Upper lobe of left lung (tissue), 6 donors: ENCODE measurements around the gene DIPK1A. TPM values are rescaled to one million over a fixed set of nuclear protein-coding genes. Genes with fewer than 3 reads are reported as not detected.
"Not testable (repeated sequence)": the region's sequence is repeated elsewhere in the genome, so short reads cannot be mapped to it uniquely, and the experiment has no call there.

Experiments used
- ATAC-seq, 2 donors: fragments of 200-7000 bp; cut with Tn5 transposase; one replicate each; pipeline ENCODE4 v1.9.1; 2022; ENCODE audit warnings: mild to moderate bottlenecking in 2 of 2, moderate library complexity in 2 of 2; ENCODE audit not compliant: low FRiP score in 2 of 2
- DNase-seq, 2 donors: peaks; one replicate each; pipeline ENCODE4 v3.0.0-alpha.2; 2019 to 2020
- H3K27ac ChIP-seq, 4 donors: fragments of 200-600 bp; sonication (generic); one replicate each; pipeline ENCODE4 v1.5.1; 2016 to 2019
- H3K27me3 ChIP-seq, 4 donors: fragments of 200-600 bp; sonication (generic); one replicate each; pipeline ENCODE4 v1.5.1; 2017 to 2019
- H3K36me3 ChIP-seq, 4 donors: fragments of 200-600 bp; sonication (generic); one replicate each; pipeline ENCODE4 v1.5.1; 2016 to 2019
- H3K4me1 ChIP-seq, 4 donors: fragments of 200-600 bp; sonication (generic); one replicate each; pipeline ENCODE4 v1.5.1; 2018 to 2019
- H3K4me3 ChIP-seq, 4 donors: fragments of 200-600 bp; sonication (generic); one replicate each; pipeline ENCODE4 v1.5.1; 2017 to 2019; ENCODE audit warnings: mild to moderate bottlenecking in 2 of 4, moderate library complexity in 1 of 4
- H3K9me3 ChIP-seq, 4 donors: fragments of 200-600 bp; sonication (generic); one replicate each; pipeline ENCODE4 v1.5.1; 2018 to 2019
- EP300 ChIP-seq, 4 donors: sonication (generic); formaldehyde crosslinking; IDR thresholded peaks; one replicate each; pipeline ENCODE4 v1.5.1; 2017; ENCODE audit warnings: antibody characterized with exemption in 4 of 4, control low read depth in 2 of 4
- POLR2A ChIP-seq, 4 donors: fragments of 450-650 bp; IDR thresholded peaks; one replicate each; pipeline ENCODE4 v1.5.1; 2016 to 2017; ENCODE audit warnings: antibody characterized with exemption in 4 of 4, mild to moderate bottlenecking in 2 of 4
- POLR2AphosphoS5 ChIP-seq, 2 donors: sonication (generic); formaldehyde crosslinking; IDR thresholded peaks; one replicate each; pipeline ENCODE4 v1.5.1; 2017; ENCODE audit warnings: antibody characterized with exemption in 2 of 2
- WGBS, 2 donors: methylation state at CpG; one replicate each; pipeline ENCODE4 v1.1.5; 2017 to 2018; 5-methylcytosine and 5-hydroxymethylcytosine counted together
- total RNA-seq, 6 donors: library from RNA; depleted of rRNA in 4 of 6; stranded (reverse); fragments of >200 nt in 4 of 6; gene quantifications; one replicate each; pipeline versions ENCODE4 v1.1.0 to v1.2.1, GENCODE V29; 2016 to 2021
- TF ChIP-seq, protein P1 (sequence below), 6 experiments: fragments of 450-650 bp in 4 of 6; fragments of 200-600 bp in 2 of 6; sonication (generic) in 2 of 6; IDR thresholded peaks; one replicate each; pipeline ENCODE4 v1.5.1; 2016 to 2019; ENCODE audit warnings: antibody characterized with exemption in 6 of 6
- donor health status: DM: no; HTN: no; CAD: no; lungs with moderate emphysema.
- donor health status: DM: no; HTN: yes; CAD: no; lungs with severe emphysema.

DIPK1A gene
- total RNA-seq, 6 donors from 2014 or later: 2.8 to 15.2 (median 4.4) TPM

DNA sequence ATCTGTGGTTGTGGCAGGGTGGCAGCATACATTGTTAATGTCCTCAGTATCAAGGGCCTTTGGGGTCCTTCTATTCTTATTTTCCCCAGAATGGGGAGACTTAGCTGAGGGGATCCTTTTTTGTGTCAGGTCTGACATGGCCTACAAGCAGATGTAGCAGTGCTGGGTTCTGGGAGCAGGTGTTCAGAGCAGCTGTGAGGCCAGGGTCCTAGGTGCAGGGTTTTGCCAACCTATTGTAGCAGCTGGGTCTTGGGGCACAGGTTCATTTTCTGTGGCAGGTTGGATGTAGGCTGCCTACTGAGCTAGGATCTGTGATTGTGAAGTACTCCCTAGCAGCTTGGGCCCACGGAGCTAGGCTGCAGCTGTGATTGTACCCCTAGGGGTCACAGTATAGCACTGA, 60.1 kb downstream of the DIPK1A start:
- no peak for DNase-seq
- Histone ChIP-seq H3K4me1 (peaks cover 0 to 2% (median 0%) of the 10 kb centered on the region in 4 donors), H3K4me3 (no peak overlapping the region), H3K27ac (no peak overlapping the region), H3K27me3 (no peaks in the 10 kb centered on the region), H3K36me3 (no peaks in the 10 kb centered on the region), H3K9me3 (no peaks in the 10 kb centered on the region)
- WGBS, 2 donors: 63 to 100% methylated on average over 1 of the region's 1 CpG
- peak in 1 of 2 donors; percentile 30 for ATAC-seq
- TF ChIP-seq POLR2A (IDR thresholded peaks at IDR 0.05) (no peak), POLR2AphosphoS5 (IDR thresholded peaks at IDR 0.05) (no peak), EP300 (IDR thresholded peaks at IDR 0.05) (no peak)
- TF ChIP-seq, protein P1, sequence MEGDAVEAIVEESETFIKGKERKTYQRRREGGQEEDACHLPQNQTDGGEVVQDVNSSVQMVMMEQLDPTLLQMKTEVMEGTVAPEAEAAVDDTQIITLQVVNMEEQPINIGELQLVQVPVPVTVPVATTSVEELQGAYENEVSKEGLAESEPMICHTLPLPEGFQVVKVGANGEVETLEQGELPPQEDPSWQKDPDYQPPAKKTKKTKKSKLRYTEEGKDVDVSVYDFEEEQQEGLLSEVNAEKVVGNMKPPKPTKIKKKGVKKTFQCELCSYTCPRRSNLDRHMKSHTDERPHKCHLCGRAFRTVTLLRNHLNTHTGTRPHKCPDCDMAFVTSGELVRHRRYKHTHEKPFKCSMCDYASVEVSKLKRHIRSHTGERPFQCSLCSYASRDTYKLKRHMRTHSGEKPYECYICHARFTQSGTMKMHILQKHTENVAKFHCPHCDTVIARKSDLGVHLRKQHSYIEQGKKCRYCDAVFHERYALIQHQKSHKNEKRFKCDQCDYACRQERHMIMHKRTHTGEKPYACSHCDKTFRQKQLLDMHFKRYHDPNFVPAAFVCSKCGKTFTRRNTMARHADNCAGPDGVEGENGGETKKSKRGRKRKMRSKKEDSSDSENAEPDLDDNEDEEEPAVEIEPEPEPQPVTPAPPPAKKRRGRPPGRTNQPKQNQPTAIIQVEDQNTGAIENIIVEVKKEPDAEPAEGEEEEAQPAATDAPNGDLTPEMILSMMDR (IDR thresholded peaks at IDR 0.05): no peak

DNA sequence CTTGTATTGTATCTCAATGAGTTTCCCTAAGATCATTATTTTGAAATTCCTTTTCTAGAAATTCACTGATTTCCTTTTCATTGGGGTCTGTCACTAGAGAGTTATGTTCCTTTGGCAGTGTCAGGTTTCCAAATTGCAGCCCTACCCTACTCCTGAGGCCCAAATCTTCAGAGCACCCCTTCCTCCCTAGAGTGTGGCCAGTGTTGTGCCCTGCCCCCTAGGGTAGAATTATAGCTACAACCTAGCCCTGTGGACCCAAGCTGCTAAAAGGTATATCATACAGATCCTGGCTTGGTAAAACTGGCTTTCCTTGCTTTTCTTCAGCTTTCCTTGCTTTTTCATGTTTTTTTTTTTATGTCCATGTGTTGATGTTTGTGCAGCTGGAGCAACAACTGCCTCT, 60.7 kb downstream of the DIPK1A start:
- no peaks in the 10 kb centered on the region for H3K27me3 ChIP-seq
- DNase-seq: no peak
- no peaks in the 10 kb centered on the region for H3K9me3 ChIP-seq
- no peak for ATAC-seq
- H3K27ac ChIP-seq: no peak overlapping the region
- no peak overlapping the region for H3K4me3 ChIP-seq
- peaks cover 0 to 2% (median 0%) of the 10 kb centered on the region in 4 donors for H3K4me1 ChIP-seq
- no peaks in the 10 kb centered on the region for H3K36me3 ChIP-seq
- TF ChIP-seq POLR2AphosphoS5 (IDR thresholded peaks at IDR 0.05) (no peak), POLR2A (IDR thresholded peaks at IDR 0.05) (no peak), EP300 (IDR thresholded peaks at IDR 0.05) (no peak)
- TF ChIP-seq, protein P1 (IDR thresholded peaks at IDR 0.05): no peak

DNA sequence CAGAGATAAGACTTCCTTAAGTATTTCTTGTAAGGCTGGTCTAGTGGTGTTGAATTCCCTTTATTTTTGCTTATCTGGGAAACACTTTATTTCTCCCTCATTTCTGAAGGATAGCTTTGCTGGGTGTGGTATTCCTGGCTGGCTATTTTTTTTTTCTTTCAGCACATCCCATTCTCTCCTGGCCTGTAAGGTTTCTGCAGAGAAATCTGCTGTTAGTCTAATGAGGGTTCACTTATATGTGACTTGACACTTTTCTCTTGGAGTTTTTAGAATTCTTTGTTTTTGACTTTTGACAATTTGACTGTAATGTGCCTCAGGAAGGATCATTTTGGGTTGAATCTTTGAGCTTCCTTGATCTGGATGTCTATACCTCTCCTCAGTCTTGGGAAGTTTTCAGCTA, 61.5 kb downstream of the DIPK1A start:
- no peaks in the 10 kb centered on the region for H3K36me3 ChIP-seq
- ATAC-seq (no peak), DNase-seq (no peak)
- no peak overlapping the region for H3K27ac ChIP-seq
- peaks cover 0 to 2% (median 0%) of the 10 kb centered on the region in 4 donors for H3K4me1 ChIP-seq
- H3K27me3 ChIP-seq: no peaks in the 10 kb centered on the region
- H3K9me3 ChIP-seq: no peaks in the 10 kb centered on the region
- TF ChIP-seq, protein P1 (IDR thresholded peaks at IDR 0.05): no peak
- TF ChIP-seq POLR2AphosphoS5 (IDR thresholded peaks at IDR 0.05): no peak
- TF ChIP-seq POLR2A (IDR thresholded peaks at IDR 0.05): no peak
- TF ChIP-seq EP300 (IDR thresholded peaks at IDR 0.05): no peak
- H3K4me3 ChIP-seq: no peak overlapping the region

DNA sequence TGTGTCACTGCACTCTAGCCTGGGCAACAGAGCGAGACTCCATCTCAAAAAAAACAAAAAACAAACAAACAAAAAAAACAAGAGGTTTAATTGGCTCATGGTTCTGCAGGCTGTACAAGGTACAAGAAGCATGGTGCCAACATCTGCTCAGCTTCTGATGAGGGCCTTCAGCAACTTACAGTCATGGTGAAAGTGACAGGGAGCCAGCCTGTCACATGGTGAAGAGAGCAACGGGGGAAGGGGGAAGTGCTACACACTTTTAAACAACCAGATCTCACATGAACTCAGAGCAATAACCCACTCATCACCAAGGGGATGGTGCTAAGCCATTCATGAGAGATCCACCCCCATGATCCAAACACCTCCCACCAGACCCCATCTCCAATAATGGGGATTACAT, 63.2 kb downstream of the DIPK1A start:
- ATAC-seq, H3K9me3 ChIP-seq, DNase-seq, H3K36me3 ChIP-seq, H3K27ac ChIP-seq, H3K4me3 ChIP-seq, H3K4me1 ChIP-seq, H3K27me3 ChIP-seq: not testable (repeated sequence)
- 73 to 81% methylated on average over 2 of the region's 2 CpGs for WGBS, 2 donors

DNA sequence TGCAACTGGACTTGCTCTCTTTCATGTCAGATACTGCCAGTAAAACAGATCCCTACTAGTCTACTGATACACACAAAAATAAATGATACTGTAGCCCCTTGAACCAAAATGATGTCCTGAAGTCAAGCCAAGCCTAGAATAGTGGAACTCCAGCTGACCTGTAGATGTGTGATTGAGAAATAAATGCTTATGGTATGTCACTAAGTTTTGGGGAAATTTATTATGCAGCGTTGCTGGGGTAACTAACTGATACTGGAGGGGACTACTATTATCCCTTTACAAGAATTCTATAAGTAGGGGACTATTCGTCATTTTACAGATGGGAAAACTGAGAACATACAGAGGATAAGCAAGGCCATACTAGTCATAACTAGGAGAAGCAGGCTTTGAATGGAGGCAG, 73.8 kb downstream of the DIPK1A start:
- 93 to 94% methylated on average over 2 of the region's 2 CpGs for WGBS, 2 donors
- ATAC-seq (no peak), DNase-seq (no peak)
- Histone ChIP-seq H3K27ac (no peak overlapping the region), H3K4me3 (no peak overlapping the region), H3K27me3 (no peaks in the 10 kb centered on the region), H3K4me1 (peaks cover 0 to 2% (median 0%) of the 10 kb centered on the region in 4 donors), H3K9me3 (peaks cover 0 to 7% (median 4%) of the 10 kb centered on the region in 4 donors), H3K36me3 (no peaks in the 10 kb centered on the region)
- TF ChIP-seq POLR2AphosphoS5 (IDR thresholded peaks at IDR 0.05) (no peak), POLR2A (IDR thresholded peaks at IDR 0.05) (no peak), EP300 (IDR thresholded peaks at IDR 0.05) (no peak)
- TF ChIP-seq, protein P1 (IDR thresholded peaks at IDR 0.05): no peak
